GM23338 (cell line): Measurements from ENCODE around the gene GALC. TPM values are rescaled to one million over a fixed set of nuclear protein-coding genes. Genes with fewer than 3 reads are reported as not detected.
"Not testable (repeated sequence)": the region's sequence is repeated elsewhere in the genome, so short reads cannot be mapped to it uniquely, and the experiment has no call there.

ENCODE experiments used
- ATAC-seq: fragments of 200-7000 bp; cut with Tn5 transposase; 3 replicates; pipeline ENCODE4 v1.9.1; 2020
- DNase-seq: peaks from one replicate; pipeline ENCODE4 v3.0.0-alpha.2; 2015; ENCODE audit warnings: low spot score
- H2AFZ ChIP-seq: fragments of 200-600 bp; sonication (generic); 2 replicates; pipeline ENCODE4 v1.8.0; 2016; ENCODE audit warnings: antibody characterized with exemption, mild to moderate bottlenecking, moderate library complexity
- H3F3A ChIP-seq: fragments of 200-600 bp; sonication (generic); replicated peaks from 2 replicates; pipeline ENCODE4 v1.8.0; 2017; ENCODE audit warnings: antibody characterized with exemption, mixed run types, low read depth
- H3K27ac ChIP-seq: fragments of 200-600 bp; sonication (generic); 2 replicates; pipeline ENCODE4 v1.6.1; 2016; ENCODE audit warnings: low read depth
- H3K27me3 ChIP-seq: fragments of 200-600 bp; sonication (generic); 2 replicates; pipeline ENCODE4 v1.8.0; 2016; ENCODE audit warnings: mild to moderate bottlenecking, mixed run types, moderate library complexity; ENCODE audit not compliant: insufficient read depth
- H3K36me3 ChIP-seq: fragments of 200-600 bp; sonication (generic); 2 replicates; pipeline ENCODE4 v1.8.0; 2016; ENCODE audit warnings: mild to moderate bottlenecking; ENCODE audit not compliant: insufficient read depth
- H3K4me1 ChIP-seq: fragments of 200-600 bp; sonication (generic); 2 replicates; pipeline ENCODE4 v1.8.0; 2016; ENCODE audit warnings: mild to moderate bottlenecking, moderate library complexity; ENCODE audit not compliant: insufficient read depth
- H3K4me2 ChIP-seq: fragments of 200-600 bp; sonication (generic); 2 replicates; pipeline ENCODE4 v1.7.1; 2017; ENCODE audit warnings: mixed run types
- H3K4me3 ChIP-seq: fragments of 200-600 bp; sonication (generic); 2 replicates; pipeline ENCODE4 v1.6.1; 2016; ENCODE audit warnings: mixed run types
- H3K79me2 ChIP-seq: fragments of 200-600 bp; sonication (generic); replicated peaks from 2 replicates; pipeline ENCODE4 v1.8.0; 2017; ENCODE audit warnings: mild to moderate bottlenecking; ENCODE audit not compliant: insufficient read depth
- H3K9me2 ChIP-seq: fragments of 200-600 bp; sonication (generic); 2 replicates; pipeline ENCODE4 v1.8.0; 2017; ENCODE audit not compliant: insufficient read depth
- H4K20me1 ChIP-seq: fragments of 200-600 bp; sonication (generic); replicated peaks from 2 replicates; pipeline ENCODE4 v1.8.0; 2017; ENCODE audit warnings: mild to moderate bottlenecking; ENCODE audit not compliant: insufficient read depth
- H3K27ac Mint-ChIP-seq: 2 replicates; pipeline ENCODE4 v1.8.0; 2020; ENCODE audit warnings: inconsistent platforms, mild to moderate bottlenecking, moderate library complexity, mixed read lengths
- H3K27me3 Mint-ChIP-seq: 3 replicates; pipeline ENCODE4 v1.8.0; 2022; ENCODE audit warnings: low read depth, mild to moderate bottlenecking, moderate library complexity, mixed read lengths, inconsistent platforms; ENCODE audit not compliant: insufficient read depth, poor library complexity
- H3K36me3 Mint-ChIP-seq: 3 replicates; pipeline ENCODE4 v1.8.0; 2021; ENCODE audit warnings: low read depth, mild to moderate bottlenecking, inconsistent platforms, moderate library complexity, mixed read lengths
- H3K4me1 Mint-ChIP-seq: 3 replicates; pipeline ENCODE4 v1.8.0; 2020; ENCODE audit warnings: mild to moderate bottlenecking, inconsistent platforms, mixed read lengths
- H3K4me3 Mint-ChIP-seq: 3 replicates; pipeline ENCODE4 v1.8.0; 2021; ENCODE audit warnings: moderate library complexity, mild to moderate bottlenecking, inconsistent platforms, mixed read lengths
- H3K9me3 Mint-ChIP-seq: 3 replicates; pipeline ENCODE4 v1.8.0; 2020; ENCODE audit warnings: moderate library complexity, mild to moderate bottlenecking, inconsistent platforms, mixed read lengths
- EZH2 ChIP-seq: fragments of 200-600 bp; sonication (generic); IDR thresholded peaks from one replicate; pipeline ENCODE4 v1.8.0; 2017; ENCODE audit warnings: antibody characterized with exemption, mild to moderate bottlenecking, low read depth; ENCODE audit not compliant: unreplicated experiment
- EZH2phosphoT487 ChIP-seq: fragments of 200-600 bp; sonication (generic); IDR thresholded peaks from one replicate; pipeline ENCODE4 v1.8.1; 2018; ENCODE audit warnings: antibody characterized with exemption; ENCODE audit not compliant: unreplicated experiment
- JUNB ChIP-seq: IDR thresholded peaks from one replicate; pipeline ENCODE4 v1.6.1; 2016; ENCODE audit warnings: antibody characterized with exemption; ENCODE audit not compliant: unreplicated experiment
- POLR2AphosphoS5 ChIP-seq: IDR thresholded peaks from 2 replicates; pipeline ENCODE4 v1.6.1; 2016; ENCODE audit warnings: antibody characterized with exemption, low read depth
- ZNF331 ChIP-seq: fragments of 250-450 bp; sonication (Bioruptor Pico); IDR thresholded peaks from 2 replicates; pipeline ENCODE4 v1.5.0; 2020; ENCODE audit warnings: low read depth, mild to moderate bottlenecking, moderate library complexity
- polyA plus RNA-seq: library from polyadenylated mRNA; unstranded; fragments of >200 nt; fragmentation: Nextera tagmentation; extraction: Ambion mirVana; gene quantifications from 2 replicates; pipeline ENCODE4 v1.2.1, GENCODE V29; 2016
- total RNA-seq: library from RNA; depleted of rRNA; stranded (reverse); fragments of >200 nt; shearing (Covaris generic); gene quantifications from 2 replicates; pipeline ENCODE4 v1.2.3, GENCODE V29; 2014
- TF ChIP-seq, protein P1 (sequence below): fragments of 250-450 bp; sonication (Bioruptor Pico); IDR thresholded peaks from 2 replicates; pipeline ENCODE4 v1.5.0; 2020; ENCODE audit warnings: mild to moderate bottlenecking, moderate library complexity

The GALC gene
- total and polyA plus RNA-seq, 2 experiments from 2014 or later: 3.4 to 12.9 TPM

DNA sequence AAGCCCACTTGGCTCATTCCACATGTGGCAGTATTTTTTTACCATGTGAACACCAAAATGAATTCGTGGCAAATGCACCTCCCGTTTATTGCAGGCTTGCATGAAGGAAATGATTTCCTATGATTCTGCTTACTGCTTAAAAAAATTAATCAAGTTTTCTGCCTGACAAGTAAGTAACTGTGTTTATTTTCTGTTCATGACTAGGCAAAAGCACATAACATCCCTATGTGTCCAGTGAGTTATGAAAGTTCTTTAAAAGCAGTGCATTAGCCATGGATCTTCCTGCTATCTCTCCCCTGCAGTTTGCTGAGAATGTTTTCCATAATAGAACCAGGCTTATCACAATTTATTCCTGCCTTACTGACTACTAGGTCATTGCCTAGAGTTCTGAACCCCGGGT, 32.3 kb upstream of the GALC start (continued):
- TF ChIP-seq EZH2phosphoT487: no peak

DNA sequence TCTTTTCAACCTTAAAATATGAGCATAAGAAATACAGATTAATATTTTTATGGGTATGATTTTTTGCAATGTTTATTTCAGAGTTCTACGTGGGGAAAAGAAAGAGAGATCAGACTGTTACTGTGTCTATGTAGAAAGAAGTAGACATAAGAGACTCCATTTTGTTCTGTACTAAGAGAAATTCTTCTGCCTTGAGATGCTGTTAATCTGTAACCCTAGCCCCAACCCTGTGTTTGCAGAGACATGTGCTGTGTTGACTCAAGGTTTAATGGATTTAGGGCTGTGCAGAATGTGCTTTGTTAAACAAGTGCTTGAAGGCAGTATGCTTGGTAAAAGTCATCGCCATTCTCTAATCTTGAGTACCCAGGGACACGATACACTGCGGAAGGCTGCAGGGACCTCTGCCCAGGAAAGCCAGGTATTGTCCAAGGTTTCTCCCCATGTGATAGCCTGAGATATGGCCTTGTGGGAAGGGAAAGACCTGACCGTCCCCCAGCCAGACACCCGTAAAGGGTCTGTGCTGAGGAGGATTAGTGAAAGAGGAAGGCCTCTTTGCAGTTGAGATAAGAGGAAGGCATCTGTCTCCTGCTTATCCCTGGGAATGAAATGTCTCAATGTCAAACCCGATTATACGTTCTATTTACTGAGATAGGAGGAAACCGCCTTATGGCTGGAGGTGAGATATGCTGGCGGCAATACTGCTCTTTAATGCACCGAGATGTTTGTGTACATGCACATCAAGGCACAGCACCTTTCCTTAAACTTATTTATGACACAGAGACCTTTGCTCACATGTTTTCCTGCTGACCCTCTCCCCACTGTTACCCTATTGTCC, 31.5 kb upstream of the GALC start:
- H3K4me3 ChIP-seq, H3K27ac ChIP-seq, H3K27ac Mint-ChIP-seq, H3K36me3 ChIP-seq, H3K36me3 Mint-ChIP-seq, H3F3A ChIP-seq, H3K27me3 ChIP-seq, H3K27me3 Mint-ChIP-seq, H4K20me1 ChIP-seq, H3K4me2 ChIP-seq, ATAC-seq, H3K4me3 Mint-ChIP-seq, H3K9me3 Mint-ChIP-seq, H3K79me2 ChIP-seq, DNase-seq: not testable (repeated sequence)
- H3K4me1 Mint-ChIP-seq: peaks cover 15% of the 10 kb centered on the region
- peak overlapping the region; percentile 1; the same call in 1 of the 2 replicates for H2AFZ ChIP-seq
- H3K4me1 ChIP-seq: peaks cover 12% of the 10 kb centered on the region
- H3K9me2 ChIP-seq: peaks cover 12% of the 10 kb centered on the region; the same call in 1 of the 2 replicates

DNA sequence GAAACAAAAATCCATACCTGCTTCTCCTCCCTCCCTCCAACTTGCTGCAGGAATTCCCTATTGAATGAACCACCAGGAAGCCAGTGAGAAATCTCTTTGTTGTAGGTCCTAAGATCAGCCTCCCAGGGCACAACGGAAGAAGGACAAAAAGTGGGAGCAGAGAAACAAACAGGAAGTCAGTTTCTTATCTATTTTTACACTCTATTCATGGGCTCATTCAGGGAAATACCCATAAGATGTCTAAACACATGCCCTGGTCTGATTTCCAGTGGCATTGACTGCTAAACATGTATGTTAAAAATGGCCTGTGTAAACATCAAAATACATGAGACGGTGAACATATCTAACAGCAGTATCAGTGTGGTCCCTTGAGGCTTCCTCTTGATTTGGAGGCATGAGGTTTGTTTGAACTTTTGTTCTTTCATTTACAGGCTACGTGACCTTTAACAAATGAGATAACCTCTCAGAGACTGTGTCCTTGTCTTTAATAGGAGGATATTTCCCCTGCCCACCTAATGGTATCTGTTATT, 30.7 kb upstream of the GALC start:
- no peak overlapping the region for H3K4me3 Mint-ChIP-seq
- Histone ChIP-seq H3K4me1 (peaks cover 12% of the 10 kb centered on the region), H3K27me3 (no peaks in the 10 kb centered on the region), H3K79me2 (no peaks in the 10 kb centered on the region), H3K27ac (no peak overlapping the region), H3K9me2 (peaks cover 12% of the 10 kb centered on the region; the same call in 1 of the 2 replicates), H3F3A (no peaks in the 10 kb centered on the region), H2AFZ (peak overlapping the region; percentile 61; the same call in 1 of the 2 replicates), H3K4me2 (peak overlapping the region; percentile 15; the same call in 1 of the 2 replicates), H4K20me1 (no peaks in the 10 kb centered on the region), H3K36me3 (no peaks in the 10 kb centered on the region), H3K4me3 (no peak overlapping the region)
- TF ChIP-seq EZH2 (no peak), JUNB (no peak), ZNF331 (CRISPR knock-in tag) (no peak), POLR2AphosphoS5 (no peak)
- TF ChIP-seq, protein P1, sequence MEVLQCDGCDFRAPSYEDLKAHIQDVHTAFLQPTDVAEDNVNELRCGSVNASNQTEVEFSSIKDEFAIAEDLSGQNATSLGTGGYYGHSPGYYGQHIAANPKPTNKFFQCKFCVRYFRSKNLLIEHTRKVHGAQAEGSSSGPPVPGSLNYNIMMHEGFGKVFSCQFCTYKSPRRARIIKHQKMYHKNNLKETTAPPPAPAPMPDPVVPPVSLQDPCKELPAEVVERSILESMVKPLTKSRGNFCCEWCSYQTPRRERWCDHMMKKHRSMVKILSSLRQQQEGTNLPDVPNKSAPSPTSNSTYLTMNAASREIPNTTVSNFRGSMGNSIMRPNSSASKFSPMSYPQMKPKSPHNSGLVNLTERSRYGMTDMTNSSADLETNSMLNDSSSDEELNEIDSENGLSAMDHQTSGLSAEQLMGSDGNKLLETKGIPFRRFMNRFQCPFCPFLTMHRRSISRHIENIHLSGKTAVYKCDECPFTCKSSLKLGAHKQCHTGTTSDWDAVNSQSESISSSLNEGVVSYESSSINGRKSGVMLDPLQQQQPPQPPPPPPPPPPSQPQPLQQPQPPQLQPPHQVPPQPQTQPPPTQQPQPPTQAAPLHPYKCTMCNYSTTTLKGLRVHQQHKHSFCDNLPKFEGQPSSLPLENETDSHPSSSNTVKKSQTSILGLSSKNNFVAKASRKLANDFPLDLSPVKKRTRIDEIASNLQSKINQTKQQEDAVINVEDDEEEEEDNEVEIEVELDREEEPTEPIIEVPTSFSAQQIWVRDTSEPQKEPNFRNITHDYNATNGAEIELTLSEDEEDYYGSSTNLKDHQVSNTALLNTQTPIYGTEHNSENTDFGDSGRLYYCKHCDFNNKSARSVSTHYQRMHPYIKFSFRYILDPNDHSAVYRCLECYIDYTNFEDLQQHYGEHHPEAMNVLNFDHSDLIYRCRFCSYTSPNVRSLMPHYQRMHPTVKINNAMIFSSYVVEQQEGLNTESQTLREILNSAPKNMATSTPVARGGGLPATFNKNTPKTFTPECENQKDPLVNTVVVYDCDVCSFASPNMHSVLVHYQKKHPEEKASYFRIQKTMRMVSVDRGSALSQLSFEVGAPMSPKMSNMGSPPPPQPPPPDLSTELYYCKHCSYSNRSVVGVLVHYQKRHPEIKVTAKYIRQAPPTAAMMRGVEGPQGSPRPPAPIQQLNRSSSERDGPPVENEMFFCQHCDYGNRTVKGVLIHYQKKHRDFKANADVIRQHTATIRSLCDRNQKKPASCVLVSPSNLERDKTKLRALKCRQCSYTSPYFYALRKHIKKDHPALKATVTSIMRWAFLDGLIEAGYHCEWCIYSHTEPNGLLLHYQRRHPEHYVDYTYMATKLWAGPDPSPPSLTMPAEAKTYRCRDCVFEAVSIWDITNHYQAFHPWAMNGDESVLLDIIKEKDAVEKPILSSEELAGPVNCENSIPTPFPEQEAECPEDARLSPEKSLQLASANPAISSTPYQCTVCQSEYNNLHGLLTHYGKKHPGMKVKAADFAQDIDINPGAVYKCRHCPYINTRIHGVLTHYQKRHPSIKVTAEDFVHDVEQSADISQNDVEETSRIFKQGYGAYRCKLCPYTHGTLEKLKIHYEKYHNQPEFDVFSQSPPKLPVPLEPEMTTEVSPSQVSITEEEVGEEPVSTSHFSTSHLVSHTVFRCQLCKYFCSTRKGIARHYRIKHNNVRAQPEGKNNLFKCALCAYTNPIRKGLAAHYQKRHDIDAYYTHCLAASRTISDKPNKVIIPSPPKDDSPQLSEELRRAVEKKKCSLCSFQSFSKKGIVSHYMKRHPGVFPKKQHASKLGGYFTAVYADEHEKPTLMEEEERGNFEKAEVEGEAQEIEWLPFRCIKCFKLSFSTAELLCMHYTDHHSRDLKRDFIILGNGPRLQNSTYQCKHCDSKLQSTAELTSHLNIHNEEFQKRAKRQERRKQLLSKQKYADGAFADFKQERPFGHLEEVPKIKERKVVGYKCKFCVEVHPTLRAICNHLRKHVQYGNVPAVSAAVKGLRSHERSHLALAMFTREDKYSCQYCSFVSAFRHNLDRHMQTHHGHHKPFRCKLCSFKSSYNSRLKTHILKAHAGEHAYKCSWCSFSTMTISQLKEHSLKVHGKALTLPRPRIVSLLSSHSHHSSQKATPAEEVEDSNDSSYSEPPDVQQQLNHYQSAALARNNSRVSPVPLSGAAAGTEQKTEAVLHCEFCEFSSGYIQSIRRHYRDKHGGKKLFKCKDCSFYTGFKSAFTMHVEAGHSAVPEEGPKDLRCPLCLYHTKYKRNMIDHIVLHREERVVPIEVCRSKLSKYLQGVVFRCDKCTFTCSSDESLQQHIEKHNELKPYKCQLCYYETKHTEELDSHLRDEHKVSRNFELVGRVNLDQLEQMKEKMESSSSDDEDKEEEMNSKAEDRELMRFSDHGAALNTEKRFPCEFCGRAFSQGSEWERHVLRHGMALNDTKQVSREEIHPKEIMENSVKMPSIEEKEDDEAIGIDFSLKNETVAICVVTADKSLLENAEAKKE (CRISPR knock-in tag): peak; percentile 45; the same call in 1 of the 2 replicates
- no peaks in the 10 kb centered on the region for H3K36me3 Mint-ChIP-seq
- peaks cover 2% of the 10 kb centered on the region for H3K27me3 Mint-ChIP-seq
- peak overlapping the region; percentile 9; the same call in 1 of the 2 replicates for H3K27ac Mint-ChIP-seq
- peak; percentile 27 for DNase-seq
- no peaks in the 10 kb centered on the region for H3K9me3 Mint-ChIP-seq
- peak; percentile 57; the same call in 2 of the 3 replicates for ATAC-seq
- peaks cover 15% of the 10 kb centered on the region for H3K4me1 Mint-ChIP-seq
